HG03139 (cell line): ENCODE measurements around the gene APBA3.
"Not testable (repeated sequence)": the region's sequence is repeated elsewhere in the genome, so short reads cannot be mapped to it uniquely, and the experiment has no call there.

Experiments
- ATAC-seq: cut with Tn5 transposase; IDR thresholded peaks from one replicate; pipeline ENCODE4 v1.9.1; 2021; ENCODE audit not compliant: unreplicated experiment

Gene APBA3

GRCh38 chr19:3771906-3772455 lies 10.5 kb upstream of the APBA3 start, which contains the start of gene RAX2:
TSS of gene RAX2 (minus strand) at chr19:3772228. CDS start at chr19:3771742, 486 bp downstream.
- ATAC-seq: no peak

- no peak for ATAC-seq
Observed at GRCh38 chr19:3771000-3771905, 9.8 kb upstream of the APBA3 start.

- ATAC-seq: no peak
Observed at GRCh38 chr19:3770136-3770999, 8.9 kb upstream of the APBA3 start.

GRCh38 chr19:3769494-3769893 lies 8.0 kb upstream of the APBA3 start:
- no peak for ATAC-seq

GRCh38 chr19:3768748-3769099 lies 7.2 kb upstream of the APBA3 start:
- ATAC-seq: no peak

GRCh38 chr19:3768015-3768747 lies 6.7 kb upstream of the APBA3 start:
- no peak for ATAC-seq

GRCh38 chr19:3767050-3767449 lies 5.6 kb upstream of the APBA3 start:
- no peak for ATAC-seq

GRCh38 chr19:3766520-3766919 lies 5.0 kb upstream of the APBA3 start:
- ATAC-seq: no peak

- ATAC-seq: not testable (repeated sequence)
Observed at GRCh38 chr19:3765757-3766156, 4.3 kb upstream of the APBA3 start.

- ATAC-seq: no peak
Observed at GRCh38 chr19:3765121-3765520, 3.6 kb upstream of the APBA3 start.

GRCh38 chr19:3762501-3763459 lies 1.3 kb upstream of the APBA3 start, which contains the start of gene MRPL54:
TSS of gene MRPL54 (plus strand) at chr19:3762682. CDS start at chr19:3762701, 19 bp downstream.
- ATAC-seq: peak; percentile 59

GRCh38 chr19:3762130-3762473 lies 610 bp upstream of the APBA3 start:
- no peak for ATAC-seq

- ATAC-seq: no peak
Observed at GRCh38 chr19:3760871-3761361, 576 bp downstream of the APBA3 start.

GRCh38 chr19:3759482-3760254 lies 1.8 kb downstream of the APBA3 start:
- no peak for ATAC-seq

- not testable (repeated sequence) for ATAC-seq
Observed at GRCh38 chr19:3758297-3758696, 3.2 kb downstream of the APBA3 start.

GRCh38 chr19:3757705-3758104 lies 3.8 kb downstream of the APBA3 start:
- ATAC-seq: not testable (repeated sequence)

GRCh38 chr19:3753631-3754410 lies 7.7 kb downstream of the APBA3 start:
- no peak for ATAC-seq

GRCh38 chr19:3752492-3752891 lies 9.0 kb downstream of the APBA3 start:
- no peak for ATAC-seq
